ENCODE data around the gene ARHGAP28. TPM values are rescaled to one million over a fixed set of nuclear protein-coding genes. Genes with fewer than 3 reads are reported as not detected.
A peak's percentile ranks its signal among the peaks of the same experiment; 100 is the strongest.

Gene ARHGAP28
- total RNA-seq, 1 donor from 2014 or later: 15.7 TPM

GRCh38 chr18:6719910-6720683 is 9.4 kb upstream of the ARHGAP28 start:
- no peak overlapping the region for H3K4me3 ChIP-seq
- TF ChIP-seq CTCF (IDR thresholded peaks at IDR 0.05): no peak
- no peaks in the 10 kb centered on the region for H3K9me3 ChIP-seq
- no peaks in the 10 kb centered on the region for H3K36me3 ChIP-seq
- H3K27ac ChIP-seq: no peak overlapping the region
- DNase-seq (no peak), ATAC-seq (no peak)
- intact Hi-C loops (cut with DNase I): no loop called here
- no peaks in the 10 kb centered on the region for H3K4me1 ChIP-seq
- H3K27me3 ChIP-seq: no peaks in the 10 kb centered on the region

GRCh38 chr18:6721755-6722154 is 7.8 kb upstream of the ARHGAP28 start:
- intact Hi-C loops (cut with DNase I): no loop called here
- H3K4me1 ChIP-seq: no peaks in the 10 kb centered on the region
- no peak overlapping the region for H3K4me3 ChIP-seq
- H3K27me3 ChIP-seq: no peaks in the 10 kb centered on the region
- H3K27ac ChIP-seq: no peak overlapping the region
- H3K9me3 ChIP-seq: no peaks in the 10 kb centered on the region
- ATAC-seq (no peak), DNase-seq (no peak)
- no peaks in the 10 kb centered on the region for H3K36me3 ChIP-seq
- no peak for TF ChIP-seq CTCF (IDR thresholded peaks at IDR 0.05)

GRCh38 chr18:6722690-6723089 is 6.8 kb upstream of the ARHGAP28 start:
- intact Hi-C loops (cut with DNase I): no loop called here
- ATAC-seq (no peak), DNase-seq (no peak)
- H3K4me3 ChIP-seq: no peak overlapping the region
- no peaks in the 10 kb centered on the region for H3K36me3 ChIP-seq
- no peak overlapping the region for H3K27ac ChIP-seq
- no peaks in the 10 kb centered on the region for H3K27me3 ChIP-seq
- TF ChIP-seq CTCF (IDR thresholded peaks at IDR 0.05): no peak
- H3K4me1 ChIP-seq: no peaks in the 10 kb centered on the region
- no peaks in the 10 kb centered on the region for H3K9me3 ChIP-seq

GRCh38 chr18:6724331-6724730 is 5.2 kb upstream of the ARHGAP28 start:
- DNase-seq: no peak
- ATAC-seq: no peak
- H3K36me3 ChIP-seq: no peaks in the 10 kb centered on the region
- TF ChIP-seq CTCF (IDR thresholded peaks at IDR 0.05): no peak
- H3K27ac ChIP-seq: no peak overlapping the region
- H3K4me3 ChIP-seq: no peak overlapping the region
- intact Hi-C loops (cut with DNase I): no loop called here
- H3K4me1 ChIP-seq: no peaks in the 10 kb centered on the region
- H3K27me3 ChIP-seq: no peaks in the 10 kb centered on the region
- no peaks in the 10 kb centered on the region for H3K9me3 ChIP-seq

GRCh38 chr18:6728331-6728730 is 1.2 kb upstream of the ARHGAP28 start:
- Histone ChIP-seq H3K27ac (peak overlapping the region; percentile 77), H3K27me3 (no peaks in the 10 kb centered on the region), H3K9me3 (no peaks in the 10 kb centered on the region), H3K36me3 (no peaks in the 10 kb centered on the region), H3K4me1 (no peaks in the 10 kb centered on the region), H3K4me3 (peak overlapping the region; percentile 62)
- ATAC-seq: no peak
- TF ChIP-seq CTCF (IDR thresholded peaks at IDR 0.05): no peak
- DNase-seq: no peak
- intact Hi-C loops (cut with DNase I): no loop called here
